Tibial artery (tissue), 4 donors: ENCODE data around the gene PLA2G2F.
"Not testable (repeated sequence)": the region's sequence is repeated elsewhere in the genome, so short reads cannot be mapped to it uniquely, and the experiment has no call there.

Experiments
- DNase-seq, 2 donors: peaks; one replicate each; pipeline ENCODE4 v3.0.0-alpha.2; 2019
- H3K27ac ChIP-seq, 2 donors: fragments of 200-600 bp; sonication (generic) in 1 of 2; 1 replicate in 1 of 2; 2 replicates in 1 of 2; pipeline ENCODE4 v1.5.1; 2018 to 2019; ENCODE audit warnings: mild to moderate bottlenecking in 1 of 2
- H3K27me3 ChIP-seq, 2 donors: fragments of 200-600 bp; sonication (generic) in 1 of 2; one replicate each; pipeline versions ENCODE4 v1.5.1 to v1.6.0; 2016 to 2019
- H3K36me3 ChIP-seq, 3 donors: fragments of 200-600 bp; sonication (generic) in 2 of 3; one replicate each; pipeline ENCODE4 v1.5.1; 2016 to 2019; ENCODE audit warnings: mild to moderate bottlenecking in 2 of 3
- H3K4me1 ChIP-seq, 4 donors: fragments of 200-600 bp; sonication (generic) in 2 of 4; 1 replicate in 3 of 4; 2 replicates in 1 of 4; pipeline ENCODE4 v1.5.1; 2016 to 2019
- H3K4me3 ChIP-seq, 2 donors: fragments of 200-600 bp; sonication (generic) in 1 of 2; 1 replicate in 1 of 2; 2 replicates in 1 of 2; pipeline ENCODE4 v1.5.1; 2018 to 2019; ENCODE audit warnings: mild to moderate bottlenecking in 2 of 2
- H3K9me3 ChIP-seq, 3 donors: fragments of 200-600 bp; sonication (generic) in 1 of 3; one replicate each; pipeline ENCODE4 v1.5.1; 2016 to 2019
- intact Hi-C: fragments of 100-400 bp; cut with DNase I; formaldehyde crosslinking; loops from one replicate; pipeline ENCODE4 v1.15.0; 2023; ENCODE audit warnings: low total_unique reads
- TF ChIP-seq, protein P1 (sequence below), 2 experiments: fragments of 200-600 bp in 1 of 2; fragments of 450-650 bp in 1 of 2; IDR thresholded peaks; one replicate each; pipeline ENCODE4 v1.5.1; 2017 to 2019; ENCODE audit warnings: antibody characterized with exemption in 2 of 2, mild to moderate bottlenecking in 1 of 2, moderate library complexity in 1 of 2

The PLA2G2F gene

DNA sequence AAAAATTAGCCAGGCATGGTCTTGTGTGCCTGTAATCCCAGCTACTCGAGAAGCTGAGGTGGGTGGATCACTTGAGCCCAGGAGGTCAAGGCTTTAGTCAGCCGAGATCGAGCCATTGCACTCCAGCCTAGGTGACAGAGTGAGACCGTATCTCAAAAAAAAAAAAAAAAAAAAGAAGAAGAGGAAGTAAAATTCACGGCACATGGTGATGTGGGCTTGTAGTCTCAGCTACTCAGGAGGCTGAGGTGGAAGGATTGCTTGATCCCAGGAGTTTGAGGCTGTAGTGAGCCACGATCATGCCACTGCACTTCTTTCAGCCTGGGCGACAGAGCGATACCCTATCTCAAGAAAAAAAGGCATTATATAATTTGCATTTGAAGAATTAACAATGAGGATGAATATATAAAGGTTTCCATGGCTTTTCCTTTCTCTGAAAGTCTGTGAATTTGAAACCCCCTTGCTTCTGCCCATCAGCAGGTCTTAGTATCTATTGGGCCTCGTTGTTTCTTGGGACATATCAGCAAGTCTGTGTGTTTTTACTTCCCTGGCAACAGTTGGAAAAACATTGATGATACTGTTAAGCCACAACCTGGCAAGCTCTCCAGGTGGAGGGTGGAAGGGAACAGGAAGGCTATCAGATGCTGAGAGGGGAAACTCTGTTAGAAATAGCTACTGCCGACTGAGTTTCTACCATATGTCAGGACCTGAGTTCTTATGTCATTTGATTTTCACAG lies 15.2 kb upstream of the PLA2G2F start:
- Histone ChIP-seq H3K27ac (no peak overlapping the region), H3K4me3 (no peak overlapping the region), H3K4me1 (peaks cover 0 to 2% (median 0%) of the 10 kb centered on the region in 4 donors), H3K36me3 (no peaks in the 10 kb centered on the region), H3K27me3 (peaks cover 0 to 21% of the 10 kb centered on the region in 2 donors), H3K9me3 (no peaks in the 10 kb centered on the region)
- intact Hi-C loops = no loop called here
- no peak for DNase-seq
- TF ChIP-seq, protein P1, sequence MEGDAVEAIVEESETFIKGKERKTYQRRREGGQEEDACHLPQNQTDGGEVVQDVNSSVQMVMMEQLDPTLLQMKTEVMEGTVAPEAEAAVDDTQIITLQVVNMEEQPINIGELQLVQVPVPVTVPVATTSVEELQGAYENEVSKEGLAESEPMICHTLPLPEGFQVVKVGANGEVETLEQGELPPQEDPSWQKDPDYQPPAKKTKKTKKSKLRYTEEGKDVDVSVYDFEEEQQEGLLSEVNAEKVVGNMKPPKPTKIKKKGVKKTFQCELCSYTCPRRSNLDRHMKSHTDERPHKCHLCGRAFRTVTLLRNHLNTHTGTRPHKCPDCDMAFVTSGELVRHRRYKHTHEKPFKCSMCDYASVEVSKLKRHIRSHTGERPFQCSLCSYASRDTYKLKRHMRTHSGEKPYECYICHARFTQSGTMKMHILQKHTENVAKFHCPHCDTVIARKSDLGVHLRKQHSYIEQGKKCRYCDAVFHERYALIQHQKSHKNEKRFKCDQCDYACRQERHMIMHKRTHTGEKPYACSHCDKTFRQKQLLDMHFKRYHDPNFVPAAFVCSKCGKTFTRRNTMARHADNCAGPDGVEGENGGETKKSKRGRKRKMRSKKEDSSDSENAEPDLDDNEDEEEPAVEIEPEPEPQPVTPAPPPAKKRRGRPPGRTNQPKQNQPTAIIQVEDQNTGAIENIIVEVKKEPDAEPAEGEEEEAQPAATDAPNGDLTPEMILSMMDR (IDR thresholded peaks at IDR 0.05) = no peak

DNA sequence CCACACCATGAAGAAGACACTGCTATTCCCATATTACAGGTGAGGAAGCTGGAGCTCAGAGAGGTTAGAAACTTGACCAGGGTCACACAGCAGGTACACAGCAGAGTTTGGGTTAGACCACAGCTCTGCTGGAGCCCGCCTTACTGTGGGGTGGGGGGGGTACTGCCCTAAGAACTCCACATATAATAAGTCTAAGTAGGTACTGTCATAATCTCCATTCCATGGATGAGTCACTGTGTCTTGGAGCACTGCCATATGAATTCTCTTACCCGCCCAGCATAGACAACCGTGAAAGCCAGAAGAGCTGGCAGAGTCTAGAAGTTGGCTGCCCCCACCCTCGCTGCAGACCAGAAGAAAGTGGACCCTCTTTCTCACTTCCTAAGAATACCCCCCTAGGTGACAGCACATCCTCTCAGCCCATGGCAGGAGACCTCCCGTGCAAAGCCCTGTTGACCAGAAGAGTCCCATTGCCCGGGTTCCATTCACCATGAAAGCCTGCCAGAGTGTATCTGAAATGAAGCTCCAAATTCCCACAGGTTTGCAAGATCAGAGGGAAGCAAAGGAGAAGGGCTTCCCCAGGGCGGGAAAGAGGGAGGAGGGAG lies 14.6 kb upstream of the PLA2G2F start:
- TF ChIP-seq, protein P1 (IDR thresholded peaks at IDR 0.05) = no peak
- Histone ChIP-seq H3K36me3 (no peaks in the 10 kb centered on the region), H3K4me3 (no peak overlapping the region), H3K27ac (no peak overlapping the region), H3K4me1 (peaks cover 0 to 2% (median 0%) of the 10 kb centered on the region in 4 donors), H3K9me3 (no peaks in the 10 kb centered on the region), H3K27me3 (peaks cover 0 to 18% of the 10 kb centered on the region in 2 donors)
- DNase-seq = peak in 1 of 2 donors; percentile 35
- intact Hi-C loops = no loop called here

DNA sequence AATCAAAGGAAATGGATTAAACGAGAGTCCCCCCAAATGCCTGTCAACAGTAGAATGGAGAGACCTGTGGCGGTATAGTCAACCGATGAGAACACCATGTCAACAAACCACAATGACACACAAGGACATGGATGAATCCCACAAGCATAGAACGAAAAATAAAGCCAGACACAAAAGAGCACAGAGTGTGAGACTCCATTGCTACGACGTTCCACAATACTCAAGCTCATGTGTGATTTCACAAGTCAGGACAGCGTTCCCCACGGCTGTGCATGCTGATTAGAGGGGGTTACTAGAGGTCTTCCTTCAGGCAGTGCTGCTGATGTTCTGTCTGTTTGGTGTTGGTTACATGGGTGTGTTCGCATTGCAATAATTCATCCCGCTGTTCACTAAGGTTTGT lies 14.0 kb upstream of the PLA2G2F start:
- Histone ChIP-seq H3K27ac (no peak overlapping the region), H3K4me3 (no peak overlapping the region), H3K4me1 (peaks cover 0 to 2% (median 0%) of the 10 kb centered on the region in 4 donors), H3K36me3 (no peaks in the 10 kb centered on the region), H3K27me3 (peaks cover 0 to 18% of the 10 kb centered on the region in 2 donors), H3K9me3 (no peaks in the 10 kb centered on the region)
- TF ChIP-seq, protein P1 (IDR thresholded peaks at IDR 0.05) = no peak
- DNase-seq = no peak
- intact Hi-C loops = no loop called here

DNA sequence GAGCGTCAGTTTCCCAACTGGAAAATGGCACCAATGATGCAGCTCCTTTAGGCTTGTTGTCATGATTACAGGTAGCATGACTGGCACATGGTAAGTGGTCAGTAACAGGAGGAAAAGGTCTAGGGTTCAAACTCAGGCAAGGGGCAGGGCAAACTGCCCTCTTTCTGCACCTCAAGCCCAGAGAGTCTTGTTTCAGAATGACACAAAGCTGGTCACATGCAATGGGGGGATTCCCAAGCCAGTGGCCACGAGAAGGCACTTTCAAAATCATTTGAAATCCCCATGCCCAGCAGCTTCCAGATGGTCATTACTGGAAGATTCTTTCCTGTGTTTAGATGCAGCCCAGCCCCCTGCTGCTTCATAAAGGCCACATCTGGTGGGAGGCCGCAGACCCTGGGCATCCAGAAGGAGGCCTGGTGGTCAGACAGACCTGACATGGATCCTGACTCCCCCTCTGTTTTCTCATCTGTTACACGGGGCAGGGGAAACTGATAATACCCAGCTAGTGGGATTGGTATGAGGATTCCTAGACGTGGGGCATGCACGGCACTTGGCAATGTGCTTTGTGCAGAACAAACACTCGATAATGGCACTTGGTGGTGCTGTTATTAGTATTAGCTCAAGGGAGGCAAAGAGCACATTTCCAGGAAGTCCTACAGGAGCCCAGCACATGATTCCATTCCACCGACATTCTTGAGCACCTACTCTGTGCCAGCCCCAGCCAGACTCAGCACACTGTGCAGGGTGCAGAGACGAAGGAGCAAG lies 12.9 kb upstream of the PLA2G2F start:
- intact Hi-C loops = no loop called here

GRCh38 chr1:20126806-20127440 lies 12.2 kb upstream of the PLA2G2F start:
- Histone ChIP-seq H3K27me3 (peaks cover 0 to 9% of the 10 kb centered on the region in 2 donors), H3K4me1 (peaks cover 0 to 2% (median 0%) of the 10 kb centered on the region in 4 donors), H3K36me3 (no peaks in the 10 kb centered on the region), H3K4me3 (no peak overlapping the region), H3K27ac (no peak overlapping the region), H3K9me3 (no peaks in the 10 kb centered on the region)
- intact Hi-C loops = no loop called here
- TF ChIP-seq, protein P1 (IDR thresholded peaks at IDR 0.05) = no peak
- no peak for DNase-seq

More for the DNA sequence above, 12.9 kb upstream of the PLA2G2F start:
- DNase-seq = no peak
- Histone ChIP-seq H3K36me3 (no peaks in the 10 kb centered on the region), H3K27me3 (peaks cover 0 to 16% of the 10 kb centered on the region in 2 donors), H3K9me3 (no peaks in the 10 kb centered on the region), H3K4me3 (no peak overlapping the region), H3K4me1 (peaks cover 0 to 2% (median 0%) of the 10 kb centered on the region in 4 donors), H3K27ac (no peak overlapping the region)
- TF ChIP-seq, protein P1 (IDR thresholded peaks at IDR 0.05) = no peak

DNA sequence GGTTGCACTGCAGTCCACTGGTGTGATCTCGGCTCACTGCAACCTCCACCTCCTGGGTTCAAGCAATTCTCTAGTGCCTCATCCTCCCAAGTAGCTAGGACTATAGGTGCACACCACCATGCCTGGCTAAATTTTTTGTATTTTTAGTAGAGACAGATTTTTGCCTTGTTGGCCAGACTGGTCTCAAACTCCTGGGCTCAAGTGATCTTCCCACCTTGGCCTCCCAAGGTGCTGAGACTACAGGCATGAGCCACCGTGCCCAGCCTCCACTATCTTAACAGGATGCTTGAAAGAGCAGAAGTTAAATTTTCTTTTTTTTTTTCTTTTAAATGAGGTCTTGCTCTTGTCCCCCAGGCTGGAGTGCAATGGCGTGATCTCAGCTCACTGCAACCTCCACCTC lies 8.6 kb upstream of the PLA2G2F start:
- H3K27ac ChIP-seq, DNase-seq: not testable (repeated sequence)

More for the DNA sequence above, 8.6 kb upstream of the PLA2G2F start:
- H3K4me1 ChIP-seq, H3K27me3 ChIP-seq, intact Hi-C loops, H3K4me3 ChIP-seq, H3K36me3 ChIP-seq, H3K9me3 ChIP-seq: not testable (repeated sequence)
